ENCODE results near the gene EGFR.
A peak's percentile ranks its signal among the peaks of the same experiment; 100 is the strongest.

Gene EGFR

GRCh38 chr7:55092186-55092974 is 73.6 kb downstream of the EGFR start:
- no peak overlapping the region for H3K4me3 ChIP-seq
- no peak overlapping the region for H3K27ac ChIP-seq

GRCh38 chr7:55092975-55093373 is 74.2 kb downstream of the EGFR start:
- Histone ChIP-seq H3K27ac (no peak overlapping the region), H3K4me3 (no peak overlapping the region)

GRCh38 chr7:55093674-55094073 is 74.9 kb downstream of the EGFR start:
- H3K27ac ChIP-seq, result no peak overlapping the region

GRCh38 chr7:55094092-55094690 is 75.4 kb downstream of the EGFR start:
- no peak overlapping the region for H3K4me3 ChIP-seq
- H3K27ac ChIP-seq, result no peak overlapping the region

More at GRCh38 chr7:55093674-55094073, 74.9 kb downstream of the EGFR start:
- no peak overlapping the region for H3K4me3 ChIP-seq

- Histone ChIP-seq H3K27ac (no peak overlapping the region), H3K4me3 (no peak overlapping the region)
Observed at GRCh38 chr7:55095672-55096071, 76.9 kb downstream of the EGFR start.

GRCh38 chr7:55096323-55096722 is 77.5 kb downstream of the EGFR start:
- H3K27ac ChIP-seq, result peak overlapping the region in 4 of 21 experiments; percentile 2 to 50 (median 16)
- H3K4me3 ChIP-seq, result no peak overlapping the region

GRCh38 chr7:55097100-55097499 is 78.3 kb downstream of the EGFR start:
- peak overlapping the region in 4 of 21 experiments; percentile 2 to 50 (median 16) for H3K27ac ChIP-seq

GRCh38 chr7:55099066-55099820 is 80.4 kb downstream of the EGFR start:
- peak overlapping the region in 14 of 21 experiments; percentile 34 to 71 (median 54) for H3K27ac ChIP-seq
- no peak overlapping the region for H3K4me3 ChIP-seq

More at GRCh38 chr7:55097100-55097499, 78.3 kb downstream of the EGFR start:
- H3K4me3 ChIP-seq, result no peak overlapping the region

GRCh38 chr7:55099821-55100543 is 81.2 kb downstream of the EGFR start:
- Histone ChIP-seq H3K4me3 (no peak overlapping the region), H3K27ac (peak overlapping the region in 16 of 21 experiments; percentile 14 to 78 (median 59))

GRCh38 chr7:55100544-55101327 is 81.9 kb downstream of the EGFR start:
- Histone ChIP-seq H3K27ac (peak overlapping the region in 16 of 21 experiments; percentile 14 to 78 (median 59)), H3K4me3 (no peak overlapping the region)

- H3K27ac ChIP-seq, result peak overlapping the region in 13 of 21 experiments; percentile 44 to 78 (median 61)
Observed at GRCh38 chr7:55101359-55101758, 82.5 kb downstream of the EGFR start.

GRCh38 chr7:55104123-55104522 is 85.3 kb downstream of the EGFR start:
- peak overlapping the region in 1 of 21 experiments; percentile 29 for H3K27ac ChIP-seq
- H3K4me3 ChIP-seq, result no peak overlapping the region

More at GRCh38 chr7:55101359-55101758, 82.5 kb downstream of the EGFR start:
- H3K4me3 ChIP-seq, result no peak overlapping the region

- H3K27ac ChIP-seq, result peak overlapping the region in 3 of 21 experiments; percentile 12 to 51 (median 29)
- H3K4me3 ChIP-seq, result no peak overlapping the region
Observed at GRCh38 chr7:55104712-55105433, 86.1 kb downstream of the EGFR start.

- peak overlapping the region in 4 of 21 experiments; percentile 3 to 51 (median 45) for H3K27ac ChIP-seq
- no peak overlapping the region for H3K4me3 ChIP-seq
Observed at GRCh38 chr7:55105952-55106351, 87.1 kb downstream of the EGFR start.

- H3K4me3 ChIP-seq, result no peak overlapping the region
- peak overlapping the region in 10 of 21 experiments; percentile 1 to 77 (median 62) for H3K27ac ChIP-seq
Observed at GRCh38 chr7:55107946-55108345, 89.1 kb downstream of the EGFR start.

- H3K27ac ChIP-seq, result peak overlapping the region in 14 of 21 experiments; percentile 1 to 77 (median 38)
- H3K4me3 ChIP-seq, result no peak overlapping the region
Observed at GRCh38 chr7:55108401-55108800, 89.6 kb downstream of the EGFR start.

- no peak overlapping the region for H3K4me3 ChIP-seq
- H3K27ac ChIP-seq, result peak overlapping the region in 14 of 21 experiments; percentile 1 to 77 (median 38)
Observed at GRCh38 chr7:55108818-55109217, 90.0 kb downstream of the EGFR start.

Measured in skin epidermis (tissue), 12 donors.